GM12892 (cell line): ENCODE data around the gene KIF26B.

ENCODE experiments used
- POLR2A ChIP-seq: IDR thresholded peaks from 2 replicates; pipeline ENCODE4 v1.6.1; 2011; ENCODE audit warnings: low read depth, low read length, control low read depth
- POLR2AphosphoS5 ChIP-seq: IDR thresholded peaks from 2 replicates; pipeline ENCODE4 v1.6.1; 2011; ENCODE audit warnings: low read depth, low read length, control low read depth
- TAF1 ChIP-seq: IDR thresholded peaks from 2 replicates; pipeline ENCODE4 v1.6.1; 2011; ENCODE audit warnings: low read depth, mild to moderate bottlenecking, control low read depth, low read length, borderline replicate concordance

DNA sequence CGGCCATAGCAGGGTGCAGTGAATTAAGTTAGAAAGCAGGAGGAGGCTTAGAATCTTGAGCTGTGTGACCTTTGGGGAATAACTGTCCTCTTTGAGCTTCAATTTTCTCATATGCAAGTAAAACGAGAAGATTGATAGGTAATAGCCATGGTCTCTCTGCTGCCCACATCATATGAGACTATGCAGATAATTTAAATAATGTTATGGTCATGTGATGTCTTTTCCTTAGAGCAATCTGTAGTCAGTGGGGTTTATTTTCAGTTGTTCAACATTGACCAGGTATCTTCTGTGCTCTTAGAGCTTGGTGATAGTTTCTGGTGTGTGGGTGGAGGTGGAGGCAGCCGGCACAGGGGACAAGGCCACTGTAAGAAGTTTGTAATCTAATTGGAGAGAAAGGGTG lies 537.1 kb downstream of the KIF26B start:
- no peak for TF ChIP-seq POLR2A
- no peak for TF ChIP-seq TAF1
- no peak for TF ChIP-seq POLR2AphosphoS5
